Activated effector memory CD4-positive, alpha-beta T cell treated with anti-CD3 and anti-CD28 coated beads, Interleukin-2, amount 50 U/mL, for 16 hours (primary cell): ENCODE results near the gene TP53TG5.

Experiments used
- DNase-seq: peaks from one replicate; pipeline ENCODE4 v3.0.0-alpha.2; 2020

TP53TG5 gene

DNA sequence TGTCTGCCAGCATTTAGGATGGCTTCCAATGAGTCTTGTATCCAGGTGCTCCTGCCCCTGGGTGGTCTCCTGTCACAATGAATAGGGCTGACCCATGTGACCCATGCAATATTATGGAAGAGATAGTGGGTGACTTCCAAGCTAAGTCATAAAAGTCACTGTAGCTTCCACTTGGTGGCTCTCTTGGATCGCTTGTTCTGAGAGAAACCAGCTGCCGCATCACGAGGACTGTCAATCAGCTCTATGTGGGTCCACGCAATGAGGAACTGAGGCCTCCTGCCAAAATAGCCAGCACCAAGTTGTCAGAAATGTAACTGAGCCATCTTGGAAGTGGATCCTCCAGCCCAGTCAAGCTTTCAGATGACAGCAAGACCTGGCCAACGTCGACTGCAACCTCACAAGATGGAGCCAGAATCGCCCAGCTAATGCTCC lies 55.2 kb downstream of the TP53TG5 start:
- no peak for DNase-seq
